ENCODE measurements around the gene ADAM19.
A peak's percentile ranks its signal among the peaks of the same experiment; 100 is the strongest.
"Not testable (repeated sequence)": the region's sequence is repeated elsewhere in the genome, so short reads cannot be mapped to it uniquely, and the experiment has no call there.

ADAM19 gene

GRCh38 chr5:157486221-157486681, 89.3 kb downstream of the ADAM19 start:
- no peak for DNase-seq (ENCODE audit: low read depth in 2 of 2)

- no peak for DNase-seq (ENCODE audit: low read depth in 2 of 2)
Measured at GRCh38 chr5:157485811-157486210, 89.8 kb downstream of the ADAM19 start.

- DNase-seq (ENCODE audit: low read depth in 2 of 2) = no peak
Measured at GRCh38 chr5:157485340-157485739, 90.2 kb downstream of the ADAM19 start.

- DNase-seq (ENCODE audit: low read depth in 2 of 2) = no peak
Measured at GRCh38 chr5:157484768-157485167, 90.8 kb downstream of the ADAM19 start.

- not testable (repeated sequence) for DNase-seq (ENCODE audit: low read depth in 2 of 2)
Measured at GRCh38 chr5:157482702-157483101, 92.9 kb downstream of the ADAM19 start.

- no peak for DNase-seq (ENCODE audit: low read depth in 2 of 2)
Measured at GRCh38 chr5:157481666-157482065, 93.9 kb downstream of the ADAM19 start.

- DNase-seq (ENCODE audit: low read depth in 2 of 2) = no peak
Measured at GRCh38 chr5:157481265-157481664, 94.3 kb downstream of the ADAM19 start.

- no peak for DNase-seq (ENCODE audit: low read depth in 2 of 2)
Measured at GRCh38 chr5:157479612-157480510, 95.7 kb downstream of the ADAM19 start.

- DNase-seq (ENCODE audit: low read depth in 2 of 2) = no peak
Measured at GRCh38 chr5:157479166-157479565, 96.4 kb downstream of the ADAM19 start.

GRCh38 chr5:157478726-157479125, 96.8 kb downstream of the ADAM19 start:
- no peak for DNase-seq (ENCODE audit: low read depth in 2 of 2)

- no peak for DNase-seq (ENCODE audit: low read depth in 2 of 2)
Measured at GRCh38 chr5:157477814-157478494, 97.6 kb downstream of the ADAM19 start.

GRCh38 chr5:157476702-157477408, 98.7 kb downstream of the ADAM19 start:
- no peak for DNase-seq (ENCODE audit: low read depth in 2 of 2)

- no peak for DNase-seq (ENCODE audit: low read depth in 2 of 2)
Measured at GRCh38 chr5:157475432-157475831, 100.1 kb downstream of the ADAM19 start.

- DNase-seq (ENCODE audit: low read depth in 2 of 2) = no peak
Measured at GRCh38 chr5:157473383-157474320, 101.9 kb downstream of the ADAM19 start.

GRCh38 chr5:157471709-157472108, 103.9 kb downstream of the ADAM19 start:
- no peak for DNase-seq (ENCODE audit: low read depth in 2 of 2)

GRCh38 chr5:157470631-157471030, 104.9 kb downstream of the ADAM19 start:
- no peak for DNase-seq (ENCODE audit: low read depth in 2 of 2)

GRCh38 chr5:157469687-157470086, 105.9 kb downstream of the ADAM19 start:
- DNase-seq (ENCODE audit: low read depth in 2 of 2) = no peak

- DNase-seq (ENCODE audit: low read depth in 2 of 2) = no peak
Measured at GRCh38 chr5:157469073-157469472, 106.5 kb downstream of the ADAM19 start.

GRCh38 chr5:157468293-157468965, 107.1 kb downstream of the ADAM19 start:
- DNase-seq (ENCODE audit: low read depth in 2 of 2) = no peak

GRCh38 chr5:157464519-157465171, 110.9 kb downstream of the ADAM19 start:
- peak; percentile 54 to 71 for DNase-seq (ENCODE audit: low read depth in 2 of 2)

Data from stimulated activated CD4-positive, alpha-beta T cell treated with anti-CD3 and anti-CD28 coated beads, Interleukin-15, amount 100 ng/mL, for 48 hours (primary cell).